Measurements from ENCODE around the gene TMEM60. TPM values are rescaled to one million over a fixed set of nuclear protein-coding genes. Genes with fewer than 3 reads are reported as not detected.
"Not testable (repeated sequence)": the region's sequence is repeated elsewhere in the genome, so short reads cannot be mapped to it uniquely, and the experiment has no call there.

The TMEM60 gene
- total RNA-seq, 4 donors from 2014 or later = 7.8 to 17.4 (median 11.7) TPM

DNA sequence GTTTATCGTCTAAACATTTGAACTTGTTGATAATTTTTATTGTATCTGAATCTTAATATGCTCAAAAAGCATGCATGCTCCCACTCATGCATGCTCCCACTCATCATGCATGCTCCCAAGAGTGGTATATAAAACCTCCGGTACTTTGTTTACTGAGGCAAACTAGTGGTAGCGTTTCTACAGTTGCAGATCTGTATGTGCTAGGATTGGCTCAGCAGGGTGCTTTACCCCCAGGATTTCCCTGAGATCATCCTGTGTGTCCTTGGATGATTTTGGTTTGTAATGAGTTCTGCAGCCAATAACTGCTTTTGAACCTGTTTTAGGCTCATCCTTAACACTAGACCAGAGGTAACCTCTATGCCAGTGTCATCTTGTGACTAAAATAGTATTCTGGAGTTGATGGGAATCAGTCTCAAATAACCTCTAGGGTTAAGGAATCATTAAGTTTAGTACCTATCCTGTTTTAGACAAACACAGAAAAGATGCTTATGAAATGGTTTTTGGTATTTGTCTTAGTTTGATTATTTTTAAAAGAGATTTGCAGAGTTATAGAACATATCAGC is 40.8 kb upstream of the TMEM60 start:
- 51 to 59% methylated on average over 3 of the region's 3 CpGs for WGBS, 2 donors
- no peak for TF ChIP-seq POLR2A (IDR thresholded peaks at IDR 0.05)
- no peak for TF ChIP-seq EP300 (IDR thresholded peaks at IDR 0.05)
- TF ChIP-seq, protein P1, sequence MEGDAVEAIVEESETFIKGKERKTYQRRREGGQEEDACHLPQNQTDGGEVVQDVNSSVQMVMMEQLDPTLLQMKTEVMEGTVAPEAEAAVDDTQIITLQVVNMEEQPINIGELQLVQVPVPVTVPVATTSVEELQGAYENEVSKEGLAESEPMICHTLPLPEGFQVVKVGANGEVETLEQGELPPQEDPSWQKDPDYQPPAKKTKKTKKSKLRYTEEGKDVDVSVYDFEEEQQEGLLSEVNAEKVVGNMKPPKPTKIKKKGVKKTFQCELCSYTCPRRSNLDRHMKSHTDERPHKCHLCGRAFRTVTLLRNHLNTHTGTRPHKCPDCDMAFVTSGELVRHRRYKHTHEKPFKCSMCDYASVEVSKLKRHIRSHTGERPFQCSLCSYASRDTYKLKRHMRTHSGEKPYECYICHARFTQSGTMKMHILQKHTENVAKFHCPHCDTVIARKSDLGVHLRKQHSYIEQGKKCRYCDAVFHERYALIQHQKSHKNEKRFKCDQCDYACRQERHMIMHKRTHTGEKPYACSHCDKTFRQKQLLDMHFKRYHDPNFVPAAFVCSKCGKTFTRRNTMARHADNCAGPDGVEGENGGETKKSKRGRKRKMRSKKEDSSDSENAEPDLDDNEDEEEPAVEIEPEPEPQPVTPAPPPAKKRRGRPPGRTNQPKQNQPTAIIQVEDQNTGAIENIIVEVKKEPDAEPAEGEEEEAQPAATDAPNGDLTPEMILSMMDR (IDR thresholded peaks at IDR 0.05) = no peak
- Histone ChIP-seq H3K27ac (no peak overlapping the region), H3K9me3 (no peaks in the 10 kb centered on the region), H3K4me1 (peaks cover 0 to 5% (median 0%) of the 10 kb centered on the region in 4 donors), H3K36me3 (no peaks in the 10 kb centered on the region), H3K4me3 (no peak overlapping the region), H3K27me3 (no peaks in the 10 kb centered on the region)
- DNase-seq (ENCODE audit: low spot score in 2 of 2) = no peak

DNA sequence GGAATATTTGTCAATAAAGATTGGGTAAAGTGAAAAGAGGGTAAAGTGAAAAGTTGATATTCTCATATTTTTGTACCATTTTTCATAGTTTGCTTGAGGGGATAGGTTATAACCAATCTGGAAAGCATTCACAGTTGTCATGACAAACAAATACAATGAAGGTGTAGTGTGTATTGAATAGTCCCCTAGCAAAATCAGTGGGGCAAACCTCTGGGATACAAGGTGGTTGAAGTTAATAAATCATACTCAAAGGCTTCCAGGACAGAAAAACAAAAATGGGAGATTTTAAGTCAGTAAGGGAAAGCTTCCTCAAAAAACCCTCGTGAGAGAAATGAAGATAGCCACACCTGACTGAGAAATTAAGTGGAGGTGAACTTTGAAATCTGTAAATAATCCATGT is 39.7 kb upstream of the TMEM60 start:
- 64 to 87% methylated on average over 1 of the region's 1 CpG for WGBS, 2 donors
- TF ChIP-seq POLR2A (IDR thresholded peaks at IDR 0.05) (no peak), EP300 (IDR thresholded peaks at IDR 0.05) (no peak)
- TF ChIP-seq, protein P1 (IDR thresholded peaks at IDR 0.05) = no peak
- DNase-seq (ENCODE audit: low spot score in 2 of 2) = no peak
- Histone ChIP-seq H3K9me3 (no peaks in the 10 kb centered on the region), H3K4me3 (no peak overlapping the region), H3K27me3 (no peaks in the 10 kb centered on the region), H3K27ac (no peak overlapping the region), H3K36me3 (no peaks in the 10 kb centered on the region), H3K4me1 (peaks cover 0 to 5% (median 0%) of the 10 kb centered on the region in 4 donors)

DNA sequence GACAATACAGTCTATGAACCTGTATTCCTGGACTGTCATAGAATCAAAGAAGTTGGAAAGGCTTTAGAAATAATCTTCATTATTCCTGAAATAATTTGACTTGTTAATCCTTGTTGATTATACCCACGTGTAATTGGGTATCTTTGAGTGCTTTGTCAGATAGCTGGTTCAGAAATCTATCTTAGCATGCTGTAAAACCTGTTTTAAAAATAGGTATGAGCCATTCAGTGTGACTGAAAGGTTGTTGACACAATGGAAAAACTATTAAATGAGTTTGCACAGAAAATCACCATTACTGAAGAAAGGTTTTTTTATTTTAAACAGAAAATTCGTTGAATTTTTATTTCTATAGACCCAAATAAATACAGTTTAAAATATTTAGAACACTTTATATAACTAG is 39.0 kb upstream of the TMEM60 start:
- H3K27ac ChIP-seq = no peak overlapping the region
- no peaks in the 10 kb centered on the region for H3K27me3 ChIP-seq
- 62 to 64% methylated on average over 2 of the region's 2 CpGs for WGBS, 2 donors
- H3K4me3 ChIP-seq = no peak overlapping the region
- peaks cover 0 to 5% (median 0%) of the 10 kb centered on the region in 4 donors for H3K4me1 ChIP-seq
- no peak for DNase-seq (ENCODE audit: low spot score in 2 of 2)
- TF ChIP-seq POLR2A (IDR thresholded peaks at IDR 0.05) = no peak
- TF ChIP-seq EP300 (IDR thresholded peaks at IDR 0.05) = no peak
- TF ChIP-seq, protein P1 (IDR thresholded peaks at IDR 0.05) = no peak
- no peaks in the 10 kb centered on the region for H3K9me3 ChIP-seq
- no peaks in the 10 kb centered on the region for H3K36me3 ChIP-seq

DNA sequence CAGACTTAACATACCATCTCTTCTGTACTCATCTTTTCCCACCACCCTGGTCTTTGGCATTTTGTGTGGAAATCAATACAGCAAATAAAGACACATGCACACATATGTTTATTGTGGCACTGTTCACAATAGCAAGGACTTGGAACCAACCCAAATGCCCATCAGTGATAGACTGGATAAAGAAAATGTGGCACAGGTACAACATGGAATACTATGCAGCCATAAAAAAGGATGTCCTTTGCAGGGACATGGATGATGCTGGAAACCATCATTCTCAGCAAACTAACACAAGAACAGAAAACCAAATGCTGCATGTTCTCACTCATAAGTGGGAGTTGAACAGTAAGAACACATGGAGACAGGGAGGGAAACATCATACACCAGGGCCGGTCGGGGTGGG is 38.2 kb upstream of the TMEM60 start:
- not testable (repeated sequence) for H3K27me3 ChIP-seq; H3K4me3 ChIP-seq; H3K4me1 ChIP-seq; H3K9me3 ChIP-seq; DNase-seq (ENCODE audit: low spot score in 2 of 2); H3K27ac ChIP-seq; H3K36me3 ChIP-seq
- WGBS, 2 donors = 95 to 96% methylated on average over 2 of the region's 2 CpGs

DNA sequence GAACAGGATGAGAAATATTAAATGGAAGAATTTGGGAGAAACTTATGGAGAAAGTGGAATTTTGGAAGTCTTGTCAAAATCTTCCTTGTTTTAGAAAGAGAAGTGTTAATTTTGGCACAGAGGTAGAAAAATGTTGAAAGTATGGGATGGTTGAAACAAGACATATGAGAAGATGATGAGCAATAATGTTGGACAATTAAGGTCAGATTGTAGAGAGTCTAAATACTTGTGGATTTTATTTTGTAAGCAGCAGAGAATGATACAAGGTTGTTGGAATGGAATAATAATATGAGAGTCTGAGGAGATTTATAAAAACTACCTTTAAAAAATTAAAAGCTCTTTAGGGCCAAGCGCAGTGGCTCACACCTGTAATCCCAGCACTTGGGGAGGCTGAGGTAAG is 34.9 kb upstream of the TMEM60 start:
- DNase-seq (ENCODE audit: low spot score in 2 of 2) = no peak
- no peak overlapping the region for H3K4me3 ChIP-seq
- H3K4me1 ChIP-seq = no peaks in the 10 kb centered on the region
- 92 to 96% methylated on average over 1 of the region's 1 CpG for WGBS, 2 donors
- no peak for TF ChIP-seq EP300 (IDR thresholded peaks at IDR 0.05)
- TF ChIP-seq, protein P1 (IDR thresholded peaks at IDR 0.05) = no peak
- no peak for TF ChIP-seq POLR2A (IDR thresholded peaks at IDR 0.05)
- no peaks in the 10 kb centered on the region for H3K27me3 ChIP-seq
- no peak overlapping the region for H3K27ac ChIP-seq
- H3K36me3 ChIP-seq = peaks cover 0 to 3% (median 0%) of the 10 kb centered on the region in 3 donors
- H3K9me3 ChIP-seq = no peaks in the 10 kb centered on the region

DNA sequence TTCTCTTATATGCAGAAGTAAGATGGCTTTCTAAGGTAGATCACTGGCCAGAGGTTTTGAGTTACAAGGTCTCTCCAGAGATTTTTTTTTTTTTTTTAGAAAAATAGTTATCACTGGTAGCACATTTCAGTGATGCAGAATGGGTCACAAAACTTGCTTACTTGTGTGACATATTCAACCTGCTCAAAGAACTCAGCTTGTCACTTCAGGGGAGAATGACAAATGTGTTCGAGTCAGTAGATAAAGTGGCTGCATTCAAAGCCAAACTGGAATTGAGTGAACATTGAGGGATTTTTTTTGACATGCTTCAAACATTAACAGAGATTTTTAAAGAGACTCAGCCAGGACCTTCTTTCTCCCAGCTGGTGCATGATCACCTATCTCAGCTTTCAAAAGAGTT is 33.7 kb upstream of the TMEM60 start:
- TF ChIP-seq, protein P1 (IDR thresholded peaks at IDR 0.05) = no peak
- Histone ChIP-seq H3K9me3 (no peaks in the 10 kb centered on the region), H3K27ac (no peak overlapping the region), H3K4me3 (no peak overlapping the region), H3K36me3 (peaks cover 0 to 3% (median 0%) of the 10 kb centered on the region in 3 donors), H3K4me1 (no peaks in the 10 kb centered on the region), H3K27me3 (no peaks in the 10 kb centered on the region)
- DNase-seq (ENCODE audit: low spot score in 2 of 2) = no peak
- WGBS, 2 donors = 84 to 91% methylated on average over 1 of the region's 1 CpG

Measured in tibial nerve (tissue), 4 donors.